Transverse colon (tissue), 4 donors: ENCODE results near the gene ERCC6L. TPM values are rescaled to one million over a fixed set of nuclear protein-coding genes. Genes with fewer than 3 reads are reported as not detected.

Experiments
- DNase-seq: peaks from one replicate; pipeline ENCODE4 v3.0.0-alpha.2; 2019
- H3K27ac ChIP-seq, 4 donors: fragments of 200-600 bp; sonication (generic); 2 replicates each; pipeline ENCODE4 v1.5.1; 2016 to 2018; ENCODE audit warnings: inconsistent platforms in 4 of 4
- H3K27me3 ChIP-seq: fragments of 200-600 bp; sonication (generic); 2 replicates; pipeline ENCODE4 v1.5.1; 2017; ENCODE audit warnings: inconsistent platforms
- H3K36me3 ChIP-seq, 4 donors: fragments of 200-600 bp; sonication (generic); 2 replicates each; pipeline ENCODE4 v1.5.1; 2017 to 2019; ENCODE audit warnings: inconsistent platforms in 4 of 4
- H3K4me1 ChIP-seq, 4 donors: fragments of 200-600 bp; sonication (generic); 2 replicates each; pipeline ENCODE4 v1.5.1; 2017 to 2020; ENCODE audit warnings: inconsistent platforms in 4 of 4
- H3K4me3 ChIP-seq, 4 donors: fragments of 200-600 bp; sonication (generic); 1 replicate in 1 of 4; 2 replicates in 3 of 4; pipeline versions ENCODE4 v1.5.1 to v1.6.1; 2017 to 2019; ENCODE audit warnings: inconsistent platforms in 4 of 4
- H3K9me3 ChIP-seq, 2 donors: fragments of 200-600 bp; sonication (generic); 2 replicates each; pipeline ENCODE4 v1.5.1; 2017 to 2019; ENCODE audit warnings: inconsistent platforms in 2 of 2
- CTCF ChIP-seq, 5 experiments: fragments of 200-600 bp in 3 of 5; fragments of 450-650 bp in 2 of 5; sonication (generic) in 3 of 5; IDR thresholded peaks; 1 replicate in 2 of 5; 2 replicates in 3 of 5; pipeline ENCODE4 v1.5.1; 2016 to 2017; ENCODE audit warnings: antibody characterized with exemption in 5 of 5, inconsistent platforms in 3 of 5, mild to moderate bottlenecking in 2 of 5, moderate library complexity in 1 of 5
- EP300 ChIP-seq: sonication (generic); formaldehyde crosslinking; IDR thresholded peaks from one replicate; pipeline ENCODE4 v1.6.1; 2017; ENCODE audit warnings: antibody characterized with exemption, low read depth
- POLR2A ChIP-seq: fragments of 450-650 bp; IDR thresholded peaks from one replicate; pipeline ENCODE4 v1.6.1; 2016; ENCODE audit warnings: antibody characterized with exemption, mild to moderate bottlenecking, moderate library complexity
- POLR2AphosphoS5 ChIP-seq, 3 donors: sonication (generic); formaldehyde crosslinking; IDR thresholded peaks; one replicate each; pipeline ENCODE4 v1.6.1; 2016; ENCODE audit warnings: antibody characterized with exemption in 3 of 3
- WGBS, 2 donors: methylation state at CpG; one replicate each; pipeline ENCODE4 v1.1.5; 2018; ENCODE audit warnings: low coverage in 1 of 2; 5-methylcytosine and 5-hydroxymethylcytosine counted together
- in situ Hi-C, 4 donors: fragments of 200-750 bp; cut with MboI; loops; one replicate each; pipeline versions ENCODE4 v1.15.0 to v1.15.1; 2017; ENCODE audit warnings: low sequenced_read_pairs in 3 of 4, low pct_ligation_motif_present in 1 of 4, low pct_unique_long_range_greater_than_20kb in 1 of 4
- intact Hi-C: fragments of 100-400 bp; cut with DNase I; formaldehyde crosslinking; loops from one replicate; pipeline ENCODE4 v1.15.1; 2023; ENCODE audit warnings: low total_unique reads
- total RNA-seq, 4 donors: library from RNA; depleted of rRNA; stranded (reverse); fragments of >200 nt; gene quantifications; one replicate each; pipeline ENCODE4 v1.1.0, GENCODE V29; 2016

Gene ERCC6L
- total RNA-seq, 4 donors from 2014 or later = 0.32 to 1.4 (median 0.41) TPM; not detected in 1

DNA sequence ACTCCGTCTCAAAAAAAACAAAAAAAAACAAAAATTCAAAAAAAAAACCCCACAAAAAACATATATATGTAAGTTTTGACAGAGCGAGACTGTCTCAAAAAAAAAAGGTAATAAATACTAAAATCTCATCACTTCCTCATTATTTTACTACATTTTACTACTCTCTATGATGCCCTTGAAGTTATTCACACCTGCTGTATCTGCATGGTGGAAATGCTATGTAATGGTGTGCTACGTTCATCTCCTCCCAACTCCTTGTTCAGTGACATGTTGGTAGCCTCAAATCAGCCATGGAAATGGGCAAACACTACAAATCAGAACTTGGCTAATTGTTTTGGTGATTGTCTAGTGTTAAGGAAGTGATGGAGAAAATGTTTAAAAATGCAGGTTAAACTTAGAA, 26.4 kb upstream of the ERCC6L start:
- in situ Hi-C loops = no loop called here
- Histone ChIP-seq H3K36me3 (peaks cover 0 to 5% (median 0%) of the 10 kb centered on the region in 4 donors), H3K27ac (no peak overlapping the region), H3K4me3 (no peak overlapping the region), H3K4me1 (no peaks in the 10 kb centered on the region), H3K27me3 (no peaks in the 10 kb centered on the region), H3K9me3 (no peaks in the 10 kb centered on the region)
- TF ChIP-seq POLR2A (no peak), POLR2AphosphoS5 (IDR thresholded peaks at IDR 0.05) (no peak), EP300 (no peak)
- no peak for DNase-seq
- intact Hi-C loops = no loop called here
- 51 to 81% methylated on average over 2 to 3 of the region's 3 CpGs for WGBS, 2 donors

DNA sequence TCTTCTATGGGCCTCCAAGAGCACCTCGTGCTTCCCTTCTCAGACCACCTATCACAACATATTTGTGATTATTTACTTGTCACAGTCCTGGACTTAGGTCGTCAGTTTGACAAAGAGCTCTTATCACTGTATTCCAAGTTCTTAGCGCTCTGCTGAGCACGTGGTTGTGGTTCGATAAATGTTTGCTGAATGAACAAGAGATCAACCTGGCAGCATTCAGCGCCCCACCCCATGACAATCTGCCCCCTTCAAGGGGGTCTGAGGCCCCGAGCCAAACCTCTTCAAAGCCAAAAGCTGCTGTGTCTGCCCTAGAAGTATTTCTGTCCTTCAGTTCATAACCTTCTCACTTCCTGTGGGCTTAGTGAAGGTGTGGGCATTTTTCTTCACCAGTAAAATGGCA, 23.2 kb upstream of the ERCC6L start:
- no peak for DNase-seq
- no peak overlapping the region for H3K4me3 ChIP-seq
- TF ChIP-seq EP300 (no peak), CTCF (IDR thresholded peaks at IDR 0.05) (no peak), POLR2AphosphoS5 (IDR thresholded peaks at IDR 0.05) (no peak), POLR2A (no peak)
- in situ Hi-C loops (no loop called here), intact Hi-C loops (no loop called here)
- no peaks in the 10 kb centered on the region for H3K27me3 ChIP-seq
- no peaks in the 10 kb centered on the region for H3K36me3 ChIP-seq
- 63% methylated on average over 7 of the region's 7 CpGs; no CpG with 5 or more reads in 1 of the 2 donors for WGBS, 2 donors
- H3K9me3 ChIP-seq = no peaks in the 10 kb centered on the region
- no peaks in the 10 kb centered on the region for H3K4me1 ChIP-seq
- no peak overlapping the region for H3K27ac ChIP-seq

- TF ChIP-seq POLR2AphosphoS5 (IDR thresholded peaks at IDR 0.05) = no peak
- TF ChIP-seq CTCF (IDR thresholded peaks at IDR 0.05) = no peak
- TF ChIP-seq EP300 = no peak
- no peak for TF ChIP-seq POLR2A
- in situ Hi-C loops = no loop called here
- intact Hi-C loops = no loop called here
- DNase-seq = no peak
- Histone ChIP-seq H3K4me3 (no peak overlapping the region), H3K27me3 (no peaks in the 10 kb centered on the region), H3K4me1 (no peaks in the 10 kb centered on the region), H3K36me3 (no peaks in the 10 kb centered on the region), H3K9me3 (no peaks in the 10 kb centered on the region), H3K27ac (no peak overlapping the region)
- 87% methylated on average over 4 of the region's 4 CpGs; no CpG with 5 or more reads in 1 of the 2 donors for WGBS, 2 donors
Measured at GRCh38 chrX:72260448-72260847, 21.6 kb upstream of the ERCC6L start.

DNA sequence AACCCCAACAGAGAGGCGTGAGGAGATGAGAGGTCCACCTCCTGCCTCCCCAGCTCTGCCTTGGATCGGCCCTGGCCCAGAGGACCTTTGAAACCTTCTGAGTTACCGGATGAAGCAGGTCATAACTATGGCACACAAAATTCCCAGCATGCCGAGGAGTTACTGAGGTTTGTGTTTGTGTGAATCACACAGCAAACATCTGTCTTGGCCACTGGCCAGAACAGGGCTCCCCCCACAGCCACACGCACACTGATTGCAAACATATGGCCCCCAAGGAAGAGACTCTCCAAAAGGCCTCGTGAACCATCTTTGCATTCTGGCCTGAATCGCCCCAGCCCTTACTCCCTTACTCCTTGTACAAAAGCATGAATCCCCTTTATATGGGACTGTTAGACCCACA, 19.3 kb upstream of the ERCC6L start:
- no peak for TF ChIP-seq POLR2A
- TF ChIP-seq POLR2AphosphoS5 (IDR thresholded peaks at IDR 0.05) = no peak
- TF ChIP-seq CTCF (IDR thresholded peaks at IDR 0.05) = no peak
- no peak for TF ChIP-seq EP300
- in situ Hi-C loops = no loop called here
- no peak overlapping the region for H3K27ac ChIP-seq

DNA sequence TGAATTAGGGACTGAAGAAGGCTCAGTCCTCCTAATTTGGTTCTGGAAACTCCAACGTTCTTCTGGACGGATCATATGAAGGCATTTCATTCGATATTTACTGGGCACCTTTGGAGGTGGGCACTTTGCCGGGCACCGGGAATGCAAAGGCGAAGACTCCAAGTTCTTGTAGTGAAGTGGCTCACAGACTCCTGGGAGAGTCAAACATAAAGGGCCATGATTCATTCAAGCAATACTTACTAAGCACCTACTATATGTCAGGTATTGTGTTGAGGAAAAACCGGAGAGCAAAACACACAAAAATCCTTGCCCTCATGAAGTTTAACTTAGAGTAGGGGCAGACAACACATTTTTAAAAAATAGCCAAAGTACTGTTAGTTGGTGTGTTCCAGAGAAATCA, 17.0 kb upstream of the ERCC6L start:
- DNase-seq = no peak
- Histone ChIP-seq H3K36me3 (no peaks in the 10 kb centered on the region), H3K27ac (no peak overlapping the region), H3K9me3 (no peaks in the 10 kb centered on the region), H3K4me3 (no peak overlapping the region), H3K27me3 (no peaks in the 10 kb centered on the region), H3K4me1 (peaks cover 0 to 4% (median 0%) of the 10 kb centered on the region in 4 donors)
- in situ Hi-C loops = no loop called here
- TF ChIP-seq EP300 = no peak
- TF ChIP-seq POLR2AphosphoS5 (IDR thresholded peaks at IDR 0.05) = no peak
- TF ChIP-seq CTCF (IDR thresholded peaks at IDR 0.05) = no peak
- no peak for TF ChIP-seq POLR2A
- 86 to 100% methylated on average over 1 to 7 of the region's 7 CpGs for WGBS, 2 donors
- intact Hi-C loops = no loop called here

More for the DNA sequence above, 19.3 kb upstream of the ERCC6L start:
- Histone ChIP-seq H3K4me3 (no peak overlapping the region), H3K9me3 (no peaks in the 10 kb centered on the region), H3K4me1 (peaks cover 0 to 4% (median 0%) of the 10 kb centered on the region in 4 donors), H3K36me3 (no peaks in the 10 kb centered on the region), H3K27me3 (no peaks in the 10 kb centered on the region)
- intact Hi-C loops = no loop called here
- 52% methylated on average over 7 of the region's 7 CpGs; no CpG with 5 or more reads in 1 of the 2 donors for WGBS, 2 donors
- DNase-seq = no peak
